Right renal pelvis (tissue), 4 donors: Measurements from ENCODE around the gene RARB. TPM values are rescaled to one million over a fixed set of nuclear protein-coding genes. Genes with fewer than 3 reads are reported as not detected.

ENCODE experiments used
- DNase-seq, 4 donors: peaks; one replicate each; pipeline ENCODE4 v3.0.0-alpha.2; 2013; ENCODE audit warnings: low read depth in 4 of 4, low spot score in 3 of 4, missing footprints in 1 of 4
- polyA plus RNA-seq, 4 donors: library from polyadenylated mRNA; unstranded; fragments of 120-200 nt; gene quantifications; one replicate each; pipeline ENCODE4 v1.2.1, GENCODE V29; 2013; ENCODE audit not compliant: insufficient read length in 4 of 4

The RARB gene
- 10 to 100 TPM; 47.0 to 63.0 (median 59.3) TPM for polyA plus RNA-seq

DNA sequence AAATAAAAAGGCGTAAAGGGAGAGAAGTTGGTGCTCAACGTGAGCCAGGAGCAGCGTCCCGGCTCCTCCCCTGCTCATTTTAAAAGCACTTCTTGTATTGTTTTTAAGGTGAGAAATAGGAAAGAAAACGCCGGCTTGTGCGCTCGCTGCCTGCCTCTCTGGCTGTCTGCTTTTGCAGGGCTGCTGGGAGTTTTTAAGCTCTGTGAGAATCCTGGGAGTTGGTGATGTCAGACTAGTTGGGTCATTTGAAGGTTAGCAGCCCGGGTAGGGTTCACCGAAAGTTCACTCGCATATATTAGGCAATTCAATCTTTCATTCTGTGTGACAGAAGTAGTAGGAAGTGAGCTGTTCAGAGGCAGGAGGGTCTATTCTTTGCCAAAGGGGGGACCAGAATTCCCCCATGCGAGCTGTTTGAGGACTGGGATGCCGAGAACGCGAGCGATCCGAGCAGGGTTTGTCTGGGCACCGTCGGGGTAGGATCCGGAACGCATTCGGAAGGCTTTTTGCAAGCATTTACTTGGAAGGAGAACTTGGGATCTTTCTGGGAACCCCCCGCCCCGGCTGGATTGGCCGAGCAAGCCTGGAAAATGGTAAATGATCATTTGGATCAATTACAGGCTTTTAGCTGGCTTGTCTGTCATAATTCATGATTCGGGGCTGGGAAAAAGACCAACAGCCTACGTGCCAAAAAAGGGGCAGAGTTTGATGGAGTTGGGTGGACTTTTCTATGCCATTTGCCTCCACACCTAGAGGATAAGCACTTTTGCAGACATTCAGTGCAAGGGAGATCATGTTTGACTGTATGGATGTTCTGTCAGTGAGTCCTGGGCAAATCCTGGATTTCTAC is at the start of gene RARB:
RARB (plus strand) TSS at position 322 of the 847 bp plus-strand sequence; CDS start at position 791, 469 bp downstream.
- DNase-seq: peak; percentile 90 to 96 (median 96)

DNA sequence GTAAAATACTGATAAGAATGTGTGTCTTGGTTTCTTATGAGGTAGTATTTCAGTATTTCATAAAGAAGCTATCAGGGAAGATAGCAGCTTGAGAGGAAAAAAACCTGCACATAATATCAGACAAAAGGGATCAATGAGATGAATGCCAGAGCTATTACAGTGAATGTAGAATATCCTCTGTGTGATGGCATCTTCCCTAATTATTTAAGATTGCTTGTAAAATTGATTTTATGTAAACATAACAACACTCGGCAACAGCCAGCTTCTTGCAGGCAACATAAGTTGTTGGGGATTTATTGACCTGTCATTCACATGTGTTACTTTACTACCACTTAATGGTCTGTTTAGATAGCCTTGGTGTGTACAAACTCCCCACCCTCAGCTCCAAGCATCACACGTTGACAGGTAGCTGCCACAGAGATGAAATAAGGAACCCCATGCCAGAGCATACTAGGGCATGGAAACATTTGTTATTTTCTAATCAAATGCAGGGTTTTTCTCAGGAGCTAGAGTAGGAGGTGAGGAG is 49.2 kb upstream of the RARB start:
- no peak for DNase-seq

DNA sequence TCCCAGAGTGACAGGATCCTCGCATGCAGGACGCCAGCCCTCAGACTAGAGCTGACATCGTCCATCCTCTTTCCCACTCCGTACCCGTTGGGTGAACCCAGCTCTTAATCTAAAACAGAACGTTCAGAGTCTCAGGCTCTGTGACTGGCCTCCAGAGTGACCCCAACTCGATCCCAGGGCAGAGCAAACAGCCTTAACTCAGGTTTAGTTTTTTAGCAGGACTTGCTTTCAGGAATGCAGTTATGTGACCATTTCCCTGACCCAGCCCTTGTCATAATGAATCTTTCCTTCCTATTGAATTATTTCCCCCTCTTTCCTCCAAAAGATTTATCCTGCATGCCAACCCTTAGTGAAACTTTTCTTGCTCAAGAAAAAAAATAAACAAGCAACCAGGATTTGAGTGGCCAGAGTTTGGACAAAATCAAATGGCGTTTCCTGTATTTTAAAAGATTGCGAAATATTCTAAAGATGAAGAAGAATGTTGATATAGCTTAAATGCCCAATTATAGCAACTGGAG is 47.8 kb upstream of the RARB start:
- DNase-seq: peak in 3 of 4 donors; percentile 22 to 68 (median 60)

DNA sequence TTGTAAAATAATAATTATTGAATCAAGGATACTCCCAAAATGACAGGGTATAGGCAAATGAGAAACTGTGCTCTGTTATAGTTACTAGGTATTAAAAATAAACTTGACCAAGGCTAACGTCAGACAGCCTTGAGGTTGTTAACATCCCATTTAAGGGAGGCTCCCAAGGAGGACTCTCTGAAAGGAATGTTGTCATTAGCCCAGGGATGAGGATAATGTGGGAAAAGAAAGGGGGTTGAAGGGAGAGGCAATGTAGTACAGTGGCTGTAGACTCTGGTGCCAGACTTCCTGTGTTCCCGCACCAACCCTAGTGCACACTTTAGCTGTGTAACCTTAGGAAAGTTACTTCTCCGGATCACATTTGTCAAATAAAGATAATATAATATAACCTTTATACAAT is 47.0 kb upstream of the RARB start:
- no peak for DNase-seq

DNA sequence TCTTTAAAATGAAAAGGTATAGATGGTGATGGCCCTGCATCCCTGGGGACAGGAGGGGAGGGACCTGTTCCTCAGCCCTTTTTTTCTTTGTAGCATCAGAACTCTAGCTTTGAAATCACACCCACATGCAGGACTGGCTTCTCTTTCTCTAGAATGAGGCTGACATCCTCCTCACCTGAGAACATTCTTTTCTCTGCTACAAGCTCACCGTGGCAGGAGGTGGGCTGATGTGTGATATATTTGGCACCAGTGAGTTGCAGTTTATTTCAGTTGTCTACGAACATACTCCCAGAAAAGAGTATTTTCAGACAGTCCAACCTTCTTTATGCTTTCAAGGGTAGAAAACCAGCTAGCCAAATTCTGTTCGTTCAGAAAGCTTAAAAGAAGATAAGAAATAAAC is 43.6 kb upstream of the RARB start:
- no peak for DNase-seq

DNA sequence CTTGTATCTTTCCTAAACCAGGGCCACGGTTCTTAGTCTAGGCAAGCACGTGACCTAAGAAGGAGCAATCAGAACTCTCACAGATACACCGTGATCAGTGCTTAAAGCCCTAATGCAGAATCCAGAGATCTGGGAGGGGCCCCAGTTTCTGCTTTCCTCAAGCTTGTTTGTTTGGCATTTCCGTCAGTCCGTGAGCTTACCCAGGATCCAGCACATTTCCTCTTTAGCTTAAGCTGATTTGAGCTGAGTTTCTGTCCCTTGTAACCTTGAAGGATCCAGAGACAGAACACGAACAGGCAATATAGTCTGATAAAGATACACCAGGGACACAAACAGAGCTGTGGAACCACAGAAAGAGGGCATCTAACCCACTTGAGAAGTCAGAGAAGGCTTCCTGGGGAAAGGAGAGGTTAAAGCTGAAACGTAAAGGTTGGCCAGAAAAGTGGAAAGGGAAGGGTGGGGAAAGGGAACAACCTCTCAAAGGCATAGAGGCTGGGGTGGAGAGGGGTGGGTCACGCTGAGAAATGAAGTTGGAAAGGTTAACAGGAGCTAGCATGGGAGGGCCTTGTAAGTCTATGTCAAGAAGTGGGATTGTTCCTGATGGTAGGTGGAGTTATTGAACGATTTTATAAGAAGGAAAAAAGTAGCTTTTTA is 42.1 kb upstream of the RARB start:
- DNase-seq: no peak

DNA sequence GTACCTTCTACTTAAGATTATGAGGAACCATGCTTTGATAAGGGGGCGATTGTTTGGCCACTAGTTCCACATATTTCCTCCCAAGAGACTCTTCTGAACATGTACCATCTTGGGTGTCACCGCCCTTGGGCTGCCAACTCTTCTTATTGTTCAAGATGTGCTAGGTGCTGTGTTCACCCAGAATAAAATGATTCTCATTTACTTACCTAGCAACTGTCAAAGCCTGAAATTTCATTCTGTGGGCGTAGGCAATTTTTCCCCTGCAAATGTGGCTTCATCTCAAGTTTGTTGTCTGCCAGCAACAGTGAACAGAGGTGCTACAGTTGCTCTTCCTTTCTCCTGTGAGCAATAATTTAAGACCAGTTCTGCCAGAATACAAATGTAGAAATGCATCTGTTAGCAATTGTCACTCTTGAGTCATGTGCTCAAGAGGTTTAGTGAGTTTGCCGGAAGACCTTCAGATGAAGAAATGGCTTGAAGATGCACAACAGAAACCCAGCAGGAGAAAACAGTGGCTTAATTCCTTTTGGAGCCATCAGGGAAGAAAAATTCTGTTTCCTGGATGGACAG is 41.3 kb upstream of the RARB start:
- no peak for DNase-seq

DNA sequence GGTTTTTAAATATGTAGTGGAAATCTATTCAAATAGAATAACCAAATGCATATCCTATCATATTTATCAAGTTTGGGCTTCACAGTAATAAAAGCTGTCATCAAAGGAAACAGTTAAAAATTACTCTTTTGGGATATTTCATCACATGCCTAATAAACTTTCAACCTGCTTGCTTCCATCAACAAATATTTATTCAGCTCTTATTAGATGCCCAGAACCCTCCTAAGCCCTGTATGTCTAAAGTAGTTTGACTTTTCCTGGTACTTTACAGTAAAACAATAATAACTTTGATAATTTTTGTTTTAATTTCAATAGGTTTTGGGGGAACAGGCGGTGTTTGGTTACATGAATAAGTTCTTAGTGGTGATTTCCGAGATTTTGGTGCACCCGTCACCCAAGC is 37.5 kb upstream of the RARB start:
- no peak for DNase-seq

DNA sequence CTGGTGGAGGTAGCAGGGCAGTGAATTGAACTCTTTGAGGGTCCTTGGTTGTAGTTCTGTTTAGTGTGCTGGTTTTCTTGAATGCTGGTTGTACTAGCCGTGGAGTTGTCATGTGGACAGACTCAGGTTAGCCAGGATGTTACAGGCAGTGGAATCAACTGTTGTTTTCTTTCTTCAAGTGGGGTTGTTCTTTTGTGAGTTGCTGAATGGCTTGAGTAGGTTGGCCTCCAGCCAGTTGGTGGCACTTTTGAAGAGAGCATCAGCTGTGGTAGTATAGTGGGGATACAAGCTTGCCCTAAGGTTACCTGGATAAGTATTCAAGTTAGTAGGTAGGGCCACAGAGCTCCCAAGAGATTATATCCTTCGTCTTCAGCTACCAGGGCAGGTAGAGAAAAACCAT is 31.8 kb upstream of the RARB start:
- DNase-seq: no peak

DNA sequence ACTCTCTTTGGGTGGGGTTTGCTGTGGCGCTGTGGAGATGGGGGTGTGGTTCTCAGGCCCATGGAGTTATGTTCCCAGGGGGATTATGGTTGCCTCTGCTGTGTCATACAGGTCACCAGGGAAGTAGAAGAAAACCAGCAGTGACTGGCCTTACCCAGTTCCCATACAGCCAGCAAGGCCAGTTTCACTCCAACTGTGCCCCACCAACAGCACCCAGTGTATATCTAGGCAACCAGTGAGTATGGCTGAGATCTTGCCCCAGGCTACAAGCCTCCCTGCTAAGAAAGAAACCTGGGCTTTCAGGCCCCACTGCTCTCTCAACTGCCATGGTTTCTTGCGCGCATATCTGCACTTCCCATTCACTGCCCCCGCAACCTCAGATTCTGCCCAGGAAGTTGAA is 31.4 kb upstream of the RARB start:
- DNase-seq: no peak

DNA sequence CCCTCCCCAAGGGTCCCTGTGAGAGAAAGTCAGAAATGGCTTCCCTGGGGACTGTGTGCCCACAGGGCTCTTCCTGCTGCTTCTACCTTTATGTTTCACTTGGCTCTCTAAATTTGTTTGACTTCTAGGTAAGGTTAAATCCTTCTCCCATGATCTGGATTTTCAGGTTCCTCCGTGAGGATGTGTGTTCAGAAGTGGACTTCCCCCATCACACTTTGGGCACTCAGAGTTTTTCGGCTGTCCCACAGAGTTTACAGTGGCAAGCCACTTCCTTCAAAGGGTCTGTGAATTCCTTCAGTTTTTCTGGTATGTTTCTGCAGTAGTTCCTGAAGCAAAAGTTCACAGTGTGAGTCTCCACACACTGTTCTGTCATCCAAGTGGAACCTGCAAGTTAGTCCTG is 30.9 kb upstream of the RARB start:
- no peak for DNase-seq

DNA sequence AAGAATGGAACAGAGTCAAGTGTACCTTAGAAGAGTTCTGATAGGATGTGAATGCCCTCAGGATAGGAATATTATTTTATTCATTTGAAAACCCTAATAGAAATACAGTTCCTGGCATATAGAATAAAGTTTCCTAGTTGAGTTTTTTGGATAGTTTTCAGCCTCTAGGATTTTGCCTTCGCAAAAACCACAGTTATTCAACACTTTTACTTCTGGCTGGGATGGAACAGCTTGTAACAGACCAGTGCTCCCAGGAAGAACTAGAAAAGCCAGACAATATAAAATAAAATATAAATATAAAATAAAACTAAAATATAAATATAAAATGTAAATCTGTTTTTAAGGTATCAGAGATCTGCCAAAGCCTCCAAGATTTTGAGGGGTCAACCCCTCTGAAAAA is 27.5 kb upstream of the RARB start:
- DNase-seq: no peak

DNA sequence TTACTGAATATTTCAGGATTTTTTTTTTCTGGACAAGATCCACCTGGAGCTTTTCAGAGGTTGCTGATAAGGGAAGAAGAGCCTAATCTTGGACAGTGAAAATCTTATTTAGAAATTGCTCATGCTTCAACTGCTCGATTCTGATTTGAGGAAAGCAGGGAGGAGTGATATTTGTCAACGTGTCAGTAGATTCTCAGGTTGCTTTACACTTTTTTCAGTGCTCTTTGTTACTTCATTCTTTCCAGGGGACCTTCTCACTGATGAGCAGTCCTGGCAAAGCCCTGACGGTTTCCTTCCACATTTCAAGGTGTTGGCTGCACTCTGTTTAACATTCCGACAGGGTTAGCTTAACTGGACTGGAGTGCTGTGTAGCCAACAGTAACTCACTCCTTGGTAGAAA is 24.1 kb upstream of the RARB start:
- DNase-seq: no peak

DNA sequence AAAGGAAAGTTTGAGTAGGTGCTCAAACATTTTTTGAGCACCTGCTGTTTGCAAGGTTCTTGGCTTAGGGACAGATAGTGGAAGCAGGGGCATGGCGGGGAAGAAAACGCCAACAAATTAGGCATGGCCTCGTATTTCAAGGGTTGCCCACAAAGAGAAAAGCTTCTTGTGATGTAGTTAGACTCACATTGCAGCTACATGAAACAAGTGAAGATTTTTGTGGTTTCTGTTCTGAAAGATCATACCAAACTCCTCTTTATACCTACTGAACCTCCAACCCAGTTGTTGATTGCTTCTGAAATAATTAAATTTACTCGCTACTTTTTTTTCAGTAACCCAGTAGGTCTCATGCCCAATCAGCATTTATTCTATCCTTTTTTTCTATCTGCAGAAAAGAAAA is 23.5 kb upstream of the RARB start:
- DNase-seq: no peak

DNA sequence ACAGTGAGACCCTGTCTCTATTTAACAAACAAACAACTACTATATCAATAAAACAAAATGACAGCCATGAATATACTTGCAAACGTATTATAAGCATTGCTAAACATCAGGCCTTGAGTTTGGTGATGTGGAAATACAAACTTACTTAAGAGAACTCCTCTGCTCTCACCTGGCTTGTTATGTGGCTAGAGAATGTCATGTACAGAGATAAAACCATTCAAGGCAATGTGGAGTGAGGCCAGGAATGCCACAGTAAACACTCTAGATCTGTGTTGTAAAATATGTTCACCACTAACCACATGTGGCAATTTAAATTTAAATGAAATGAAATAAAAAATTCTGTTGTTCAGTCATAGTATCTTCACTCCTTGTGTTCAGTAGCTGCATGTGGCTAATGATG is 22.7 kb upstream of the RARB start:
- no peak for DNase-seq

DNA sequence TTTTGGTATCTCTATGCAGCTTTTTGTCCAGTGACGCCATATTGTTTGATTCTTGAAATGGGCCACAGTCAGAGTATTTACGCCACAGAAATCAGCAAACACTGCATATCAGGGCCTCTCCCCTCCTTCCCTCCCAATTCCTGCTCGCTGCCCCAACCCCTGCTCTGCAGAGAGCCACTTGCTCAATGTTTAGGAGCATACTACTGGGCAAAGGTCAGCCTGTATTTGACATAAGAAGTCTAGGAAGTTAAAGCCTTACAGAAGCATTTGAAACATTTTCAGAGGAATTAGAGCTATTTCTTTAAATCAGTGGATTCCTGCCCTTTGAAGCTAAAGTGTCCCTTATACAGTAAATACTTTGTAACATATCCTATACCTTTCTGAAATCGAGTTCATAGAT is 17.4 kb upstream of the RARB start:
- no peak for DNase-seq

DNA sequence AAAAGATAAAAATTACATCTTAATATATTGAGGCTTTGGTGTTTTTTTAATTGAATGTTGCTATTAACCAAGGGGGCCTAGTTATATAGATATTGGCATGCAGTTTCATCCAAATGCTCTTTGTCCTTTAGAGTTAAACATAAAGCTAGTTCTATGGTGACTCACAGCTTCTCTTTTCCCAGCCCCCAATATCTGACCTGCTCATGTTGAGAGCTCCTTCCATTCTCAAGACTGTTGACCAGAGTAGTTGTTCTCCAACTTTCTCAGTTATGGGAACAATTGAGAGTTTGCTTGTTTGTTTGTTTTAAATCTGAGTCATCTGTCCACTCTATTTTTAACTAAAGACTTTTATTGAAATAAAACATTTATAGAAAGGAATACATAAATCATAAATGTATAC is 15.8 kb upstream of the RARB start:
- no peak for DNase-seq

DNA sequence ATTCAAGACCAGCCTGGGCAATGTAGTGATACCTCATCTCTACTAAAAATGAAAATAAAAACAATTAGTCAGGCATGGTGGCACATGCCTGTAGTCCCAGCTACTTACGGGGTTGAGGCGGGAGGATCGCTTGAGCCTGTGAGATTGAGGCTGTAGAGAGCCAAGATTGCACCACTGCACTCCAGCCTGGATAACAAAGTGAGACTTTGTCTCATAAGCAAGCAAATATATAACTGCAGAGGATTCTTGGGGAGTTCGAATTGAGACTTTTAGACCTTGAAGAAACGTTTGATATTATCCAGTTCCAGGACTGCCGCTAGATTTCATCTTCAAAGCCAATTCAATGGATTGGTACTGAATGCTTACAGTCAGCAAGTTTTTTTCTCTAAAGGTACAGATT is 11.9 kb upstream of the RARB start:
- DNase-seq: no peak

DNA sequence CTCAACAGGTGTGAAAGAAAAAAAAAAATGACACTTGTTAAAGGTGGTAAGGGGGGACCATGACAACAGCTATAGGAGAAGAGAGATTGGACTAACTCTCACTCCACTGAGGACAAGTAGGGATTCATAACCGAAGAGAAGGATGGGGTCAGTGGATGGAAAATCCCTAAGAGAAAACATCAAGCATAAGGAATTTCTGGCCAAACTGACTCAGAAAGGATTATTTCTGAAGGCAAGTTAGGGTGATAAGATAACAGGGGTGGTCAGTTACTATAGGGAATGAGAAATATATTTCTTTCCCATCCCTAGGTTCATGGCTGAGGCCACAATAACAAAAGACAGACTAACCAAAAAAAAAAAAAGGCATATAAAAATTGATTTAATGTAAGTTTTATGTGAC is 9.5 kb upstream of the RARB start:
- DNase-seq: no peak

DNA sequence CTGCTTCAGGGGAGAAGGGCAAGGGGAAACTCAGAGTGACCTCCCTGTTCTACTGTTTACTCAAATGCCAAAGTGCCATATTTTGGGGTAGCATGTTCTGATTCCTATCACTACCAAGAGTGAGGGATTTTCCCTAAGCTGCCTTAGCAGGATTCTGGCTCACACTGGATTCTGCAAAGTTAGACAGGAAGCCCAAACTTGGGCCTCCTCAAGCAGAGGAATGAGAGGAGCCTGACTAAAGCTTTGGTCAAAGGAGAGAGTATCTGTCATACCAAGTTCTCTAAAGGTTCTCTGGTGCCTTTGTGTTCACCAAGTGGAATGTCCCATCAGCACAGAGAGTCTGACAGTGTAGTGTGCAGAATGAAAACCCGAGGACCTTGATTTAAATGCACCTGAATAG is 8.8 kb upstream of the RARB start:
- DNase-seq: no peak

DNA sequence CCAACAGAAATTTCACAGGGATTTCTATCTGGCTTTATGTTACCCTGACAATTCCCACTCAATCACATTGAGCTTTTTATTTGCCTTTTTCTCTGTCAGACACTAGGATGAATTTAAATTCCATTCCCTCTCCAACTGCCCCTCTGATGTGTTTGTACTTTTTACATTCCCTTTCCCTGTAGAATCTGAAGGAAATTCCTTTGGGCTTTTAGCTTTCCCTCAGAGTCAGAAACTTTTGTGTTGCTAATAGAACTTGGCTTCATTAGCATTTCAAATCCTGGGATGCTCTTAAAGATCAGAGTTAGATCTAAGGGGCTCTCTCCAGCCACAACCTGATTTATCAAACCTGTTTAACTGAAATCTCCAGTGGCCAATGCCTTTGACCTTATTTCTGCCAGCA is 7.9 kb upstream of the RARB start:
- DNase-seq: no peak
